NCI-H1436 treated with DMSO at 0.1 percent for 48 hours (cell line): ENCODE data around the gene TNS1.

Experiments
- DNase-seq: peaks from one replicate; lab custom pipeline; 2025; lab: John Stamatoyannopoulos, UW

Gene TNS1

DNA sequence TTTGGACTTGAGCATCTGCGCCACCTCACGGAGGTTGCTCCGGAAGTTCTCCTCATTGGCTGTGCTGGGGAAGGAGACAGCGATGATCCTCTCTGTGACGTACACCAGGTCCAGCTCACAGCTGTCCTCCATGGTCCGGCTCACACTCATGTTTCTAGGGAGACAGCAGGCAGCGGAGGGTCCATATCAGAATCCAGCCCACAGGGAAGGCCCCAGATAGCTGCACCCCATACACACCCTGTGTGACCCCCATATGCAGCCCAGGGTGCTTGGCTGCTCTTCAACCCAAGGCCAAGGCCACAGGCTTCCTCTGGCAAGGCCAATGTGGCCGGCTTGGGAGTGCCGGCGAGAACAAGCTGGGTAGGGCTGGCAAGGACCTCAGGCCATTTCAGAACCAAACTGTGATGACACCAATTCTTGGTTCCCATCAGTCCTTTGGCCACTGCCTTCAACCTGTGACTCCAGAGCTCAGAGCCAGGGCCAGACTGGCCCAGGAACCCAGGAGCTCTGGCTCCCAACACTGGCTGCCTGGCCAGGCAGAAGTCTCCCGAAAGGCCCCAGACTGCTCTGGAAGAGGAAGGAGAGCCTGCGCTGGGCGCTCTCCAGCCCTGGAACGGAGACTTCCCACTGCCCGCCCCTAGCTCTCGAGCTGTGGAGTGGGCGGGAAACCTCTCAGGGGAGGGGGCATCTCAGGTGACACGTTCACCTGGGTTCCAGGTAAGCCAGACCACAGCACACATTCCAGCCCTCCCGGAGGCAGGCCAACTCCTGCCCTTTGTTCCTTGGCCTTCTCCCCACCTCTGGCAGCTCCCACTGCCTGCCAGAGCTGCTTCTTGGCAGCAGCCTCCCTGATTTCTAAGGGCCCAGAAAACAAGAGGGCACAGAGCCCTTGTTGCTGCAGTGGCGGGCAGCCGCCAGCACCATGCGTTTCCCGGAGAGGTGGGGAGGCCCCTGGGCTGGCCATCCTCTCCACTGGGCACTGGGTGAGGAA, 104.7 kb downstream of the TNS1 start:
- no peak for DNase-seq

DNA sequence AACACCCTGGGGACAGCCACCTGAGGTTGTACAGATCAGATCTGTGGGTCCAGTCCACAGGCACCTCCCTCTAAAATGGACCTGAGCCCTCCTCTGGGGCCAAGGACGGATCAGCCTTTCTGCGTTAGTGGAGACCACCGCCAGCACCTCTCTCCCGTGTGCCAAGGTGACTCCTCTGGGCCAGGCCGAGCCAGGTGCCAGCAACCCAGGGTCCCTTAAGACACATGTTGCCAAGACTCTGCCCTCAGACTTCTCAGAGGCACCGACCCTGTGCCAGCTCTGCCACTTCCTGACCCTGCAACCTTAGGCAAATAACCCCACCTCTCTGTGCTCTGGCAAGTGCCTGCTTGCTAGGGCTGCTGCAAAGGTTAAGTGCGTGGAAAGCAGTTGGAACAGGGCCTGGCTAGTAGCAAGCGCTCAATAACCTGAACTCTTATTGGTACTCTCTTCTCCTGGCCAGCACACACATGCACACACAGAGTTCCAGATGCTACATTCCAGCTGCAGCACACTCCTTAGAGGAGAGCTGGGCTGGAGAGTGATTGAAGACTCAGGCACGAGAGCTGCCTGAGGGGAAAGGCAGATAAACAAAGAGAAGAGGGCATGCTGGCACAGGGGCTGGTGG, 105.6 kb downstream of the TNS1 start:
- DNase-seq, result no peak

DNA sequence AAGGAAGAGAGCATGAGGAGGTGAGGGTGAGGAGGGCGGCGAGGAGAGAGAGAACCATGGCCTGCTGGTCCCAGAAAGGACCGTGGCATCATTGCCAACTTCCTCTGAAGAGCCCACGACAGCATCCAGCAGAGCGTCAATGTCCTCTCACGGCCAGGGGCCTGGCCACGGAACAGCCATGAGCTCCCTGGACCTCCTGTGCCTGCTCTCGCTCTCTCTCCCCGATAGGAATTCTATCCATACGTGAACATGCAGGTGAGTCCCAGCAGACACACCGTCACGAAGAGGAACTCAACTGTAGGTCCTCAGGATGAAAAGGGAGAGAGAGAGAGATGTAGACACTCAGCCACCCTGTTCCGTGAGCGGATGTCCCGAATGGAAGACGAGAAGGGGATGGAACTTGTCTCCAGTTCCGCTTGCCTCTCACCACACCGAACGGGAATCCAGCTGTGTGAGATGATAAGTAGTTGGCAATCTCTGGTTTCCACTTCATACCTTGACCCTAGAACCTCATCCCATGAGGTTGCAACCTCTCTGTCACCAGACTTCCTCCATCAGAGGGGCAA, 107.6 kb downstream of the TNS1 start:
- no peak for DNase-seq

DNA sequence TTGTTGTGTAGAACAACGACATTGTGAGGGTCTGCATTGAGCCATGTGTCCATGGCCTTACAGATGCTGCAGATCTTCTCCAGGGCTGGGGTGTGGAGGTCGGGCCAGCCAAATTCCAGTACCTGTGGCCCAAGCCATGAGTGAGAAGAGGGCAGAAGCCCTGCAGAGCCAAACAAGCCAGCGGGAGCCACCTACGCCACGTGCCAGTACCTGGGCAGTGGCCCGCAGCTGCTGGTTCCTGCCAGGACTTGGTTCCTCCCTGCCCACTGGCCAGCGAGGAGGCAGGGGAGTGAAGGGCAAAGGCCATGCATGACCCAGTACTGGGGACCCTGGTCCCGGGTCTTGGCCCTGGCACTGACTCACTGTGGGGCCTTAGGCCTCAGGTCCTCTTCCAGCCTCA, 109.4 kb downstream of the TNS1 start:
- no peak for DNase-seq

DNA sequence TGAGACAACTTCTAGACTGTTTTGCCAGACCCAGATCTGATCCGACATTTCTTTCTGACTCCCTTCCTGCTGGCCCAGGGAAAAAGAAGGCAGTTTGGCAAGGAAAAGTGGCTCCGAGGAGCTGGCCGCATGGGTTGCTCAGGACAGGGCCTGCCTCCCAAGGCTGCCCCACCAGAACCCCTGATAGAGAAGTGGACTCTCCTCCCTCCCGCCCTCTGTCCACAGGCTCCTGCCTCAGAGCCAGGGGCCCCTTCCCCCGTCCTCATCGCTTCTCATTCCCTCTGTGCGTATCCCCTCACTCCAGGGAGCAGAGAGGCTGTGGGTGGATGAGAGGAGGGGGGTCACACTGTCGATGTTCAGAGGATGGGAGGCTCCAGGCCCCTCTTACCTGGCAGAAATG, 110.2 kb downstream of the TNS1 start:
- DNase-seq, result no peak

DNA sequence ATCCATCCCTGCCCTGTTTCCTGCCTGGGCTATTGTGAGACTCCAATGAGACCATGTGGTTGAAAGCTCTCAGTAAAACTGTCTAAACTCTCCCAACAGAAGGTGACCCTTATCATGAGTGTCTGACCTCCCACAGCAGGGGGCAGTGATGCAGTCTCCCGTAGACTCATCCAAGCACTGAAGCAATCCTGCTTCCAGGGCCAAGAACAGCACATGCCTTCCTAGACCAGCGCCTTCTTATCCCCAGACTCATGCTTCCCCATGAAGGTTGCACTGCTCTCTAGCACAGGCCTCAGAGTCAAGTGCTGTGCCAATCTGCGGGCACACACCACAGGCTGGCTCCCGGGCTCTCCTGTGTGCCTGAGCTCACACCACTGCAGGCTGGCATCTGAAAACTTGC, 112.3 kb downstream of the TNS1 start:
- DNase-seq, result no peak

DNA sequence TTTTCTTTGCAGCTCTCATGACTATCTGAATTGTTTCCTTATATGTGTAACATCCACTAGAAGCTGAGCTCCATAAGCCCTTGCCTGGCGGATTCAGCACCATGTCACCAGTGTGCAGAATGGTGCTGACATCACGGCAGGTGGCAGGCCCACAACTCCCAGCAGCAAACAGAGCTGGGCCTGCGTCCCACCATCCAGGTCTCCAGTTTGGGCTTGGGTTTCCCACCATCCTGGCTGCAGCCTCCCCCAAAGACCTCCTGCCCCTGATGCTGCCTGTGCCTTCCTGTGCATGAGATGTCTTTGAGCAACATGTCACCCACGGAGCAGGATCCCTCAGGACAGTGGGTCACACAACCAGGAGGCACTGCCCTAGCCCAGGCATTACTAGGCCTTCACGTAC, 113.1 kb downstream of the TNS1 start:
- DNase-seq, result no peak

DNA sequence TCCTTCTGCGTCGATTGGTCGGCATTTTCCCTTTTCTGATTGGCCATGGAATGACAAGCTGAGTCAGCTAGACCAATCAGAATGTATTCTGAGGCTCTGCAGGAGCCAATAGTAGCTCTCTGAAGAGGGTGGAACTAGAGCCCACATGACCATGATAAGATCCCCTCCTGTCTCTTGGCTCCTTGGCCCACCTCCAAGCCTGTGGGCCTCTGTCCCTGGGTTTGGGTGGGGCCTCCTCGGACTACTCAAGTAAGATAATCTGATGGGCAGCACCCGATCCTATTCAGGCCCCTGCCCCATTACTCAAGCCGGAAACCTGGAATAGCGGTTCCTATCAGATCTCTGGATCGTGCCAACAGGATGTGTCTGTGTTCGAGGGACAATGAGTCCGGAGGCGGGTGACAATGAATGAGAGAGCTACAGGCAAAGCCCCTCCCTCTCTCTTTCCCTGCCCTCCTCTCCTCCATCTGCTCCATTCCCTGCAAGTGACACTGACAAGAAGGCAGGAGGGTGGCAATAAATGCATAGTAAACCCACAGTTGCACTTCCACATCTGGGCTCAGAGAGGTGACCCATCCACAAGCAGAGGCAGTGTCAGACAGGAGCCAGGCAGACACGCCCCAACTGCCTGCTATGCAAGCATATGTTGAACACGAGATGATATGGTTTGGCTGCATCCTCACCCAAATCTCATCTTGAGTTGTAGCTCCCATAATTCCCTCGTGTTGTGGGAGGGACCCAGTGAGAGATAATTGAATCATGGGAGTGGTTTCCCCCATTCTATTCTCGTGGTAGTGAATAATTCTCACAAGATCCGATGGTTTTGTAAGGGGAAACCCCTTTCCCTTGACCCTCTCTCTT, 114.7 kb downstream of the TNS1 start:
- DNase-seq, result no peak

DNA sequence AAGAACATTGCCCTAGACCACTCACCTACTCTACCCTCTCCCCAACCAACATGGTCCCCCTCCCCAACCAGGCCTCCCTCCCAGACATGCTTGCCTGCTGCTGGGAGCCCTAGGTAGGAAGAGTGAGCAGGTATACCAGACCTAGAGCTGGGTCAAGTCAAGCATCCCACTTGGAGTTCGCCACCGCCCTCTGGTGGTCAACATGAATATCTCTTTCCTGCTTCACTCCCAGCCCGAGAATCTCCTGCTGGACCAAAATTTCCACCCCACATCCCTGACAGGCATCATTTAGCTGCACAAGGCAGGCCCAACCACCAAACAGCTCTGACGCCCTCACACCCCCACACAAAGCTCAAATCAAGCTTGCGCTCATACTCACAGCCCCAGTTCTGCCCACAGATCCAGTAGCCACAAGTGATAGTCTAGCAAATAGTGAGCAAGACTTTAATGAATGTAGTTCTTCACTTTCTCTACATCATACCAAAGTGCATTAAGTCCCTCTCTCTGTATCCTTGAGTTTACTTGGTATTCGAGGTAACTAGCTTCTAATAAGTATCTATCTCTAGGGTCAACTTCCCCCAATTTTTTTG, 116.0 kb downstream of the TNS1 start:
- DNase-seq, result no peak

DNA sequence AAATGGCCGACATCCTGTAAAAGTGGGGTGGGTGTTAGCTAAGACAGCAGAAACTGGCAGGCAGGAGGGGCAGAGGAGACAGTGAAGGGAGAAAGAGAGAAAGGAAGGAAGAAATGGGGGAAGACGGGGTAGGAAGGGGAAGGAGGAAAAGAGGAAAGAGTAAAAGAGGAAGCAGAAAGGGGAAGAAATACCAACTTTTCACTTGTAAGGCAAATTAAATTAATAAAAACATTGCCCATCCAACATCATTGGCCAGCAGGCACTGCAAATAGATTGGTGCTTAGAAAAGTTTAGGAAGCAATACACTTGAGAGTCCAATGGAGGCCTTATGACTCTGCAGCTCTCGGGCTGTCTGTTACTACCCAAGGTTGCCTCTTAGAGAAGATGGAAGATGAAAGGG, 116.7 kb downstream of the TNS1 start:
- DNase-seq, result no peak

DNA sequence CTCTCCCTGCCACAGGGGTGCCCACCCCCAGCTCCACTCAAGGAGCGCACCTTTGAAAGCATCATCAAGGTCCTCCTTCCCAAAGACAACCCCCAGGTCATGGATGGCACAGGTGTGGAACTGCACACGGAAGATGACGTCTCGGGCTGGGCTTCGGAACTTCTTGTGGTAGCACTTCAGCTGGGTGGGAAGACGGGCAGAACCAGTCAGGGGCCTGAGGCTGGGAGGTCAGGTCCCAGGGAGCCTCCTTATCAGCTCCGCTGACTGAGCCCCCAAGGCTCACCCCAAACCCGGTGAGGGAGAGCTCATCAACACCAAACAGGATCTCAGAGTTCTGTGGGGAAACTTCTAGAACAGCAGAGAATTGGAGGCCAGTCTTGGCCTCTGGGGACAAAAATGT, 117.8 kb downstream of the TNS1 start:
- no peak for DNase-seq

DNA sequence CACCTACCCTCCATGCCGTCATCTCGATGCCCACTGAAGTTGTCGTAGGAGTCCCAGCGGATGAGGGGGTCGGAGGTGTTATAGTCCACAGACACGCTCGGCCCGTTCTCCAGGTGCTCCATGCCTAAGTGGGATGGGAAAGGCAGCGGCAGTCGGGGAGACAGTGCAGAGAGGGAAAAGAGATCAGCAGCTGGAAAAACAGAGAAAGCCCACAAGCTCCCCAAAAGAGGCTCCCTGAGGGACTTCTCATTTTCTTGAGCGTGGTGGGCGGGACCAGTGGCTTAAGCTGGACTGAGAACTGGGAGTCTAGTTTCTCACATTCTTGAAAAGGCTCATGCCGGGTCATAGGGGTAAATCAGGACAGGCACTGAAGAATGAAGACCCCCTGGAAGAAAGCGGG, 121.9 kb downstream of the TNS1 start:
- DNase-seq, result no peak

DNA sequence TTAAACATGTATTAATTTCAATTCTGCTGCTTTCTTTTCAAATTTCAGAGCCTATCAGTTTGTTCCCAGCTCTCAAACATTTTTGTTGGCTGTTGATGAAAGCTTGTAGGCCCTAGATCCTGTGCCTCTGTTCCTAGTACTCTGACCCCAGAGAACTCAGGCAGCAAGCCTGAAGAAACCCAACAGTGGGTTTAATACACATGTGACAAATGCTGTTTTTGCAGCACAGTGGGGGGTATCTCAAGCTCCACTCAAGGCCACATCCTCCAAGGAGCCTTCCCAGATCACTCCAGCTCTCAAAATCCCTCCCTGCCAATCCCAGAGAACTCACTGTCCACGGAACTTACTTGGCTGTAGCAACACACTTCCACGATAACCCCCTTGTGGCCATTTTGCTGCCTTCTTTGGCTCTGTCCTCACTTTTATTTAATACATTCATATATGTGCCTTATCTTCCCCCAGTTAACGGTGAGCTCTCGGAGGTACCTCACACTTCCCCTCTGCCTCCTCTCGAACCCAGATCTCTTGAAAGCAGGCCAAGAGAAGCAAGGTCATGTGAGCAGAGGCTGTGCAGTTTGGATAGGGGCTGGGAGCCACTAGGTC, 122.4 kb downstream of the TNS1 start:
- DNase-seq, result no peak

DNA sequence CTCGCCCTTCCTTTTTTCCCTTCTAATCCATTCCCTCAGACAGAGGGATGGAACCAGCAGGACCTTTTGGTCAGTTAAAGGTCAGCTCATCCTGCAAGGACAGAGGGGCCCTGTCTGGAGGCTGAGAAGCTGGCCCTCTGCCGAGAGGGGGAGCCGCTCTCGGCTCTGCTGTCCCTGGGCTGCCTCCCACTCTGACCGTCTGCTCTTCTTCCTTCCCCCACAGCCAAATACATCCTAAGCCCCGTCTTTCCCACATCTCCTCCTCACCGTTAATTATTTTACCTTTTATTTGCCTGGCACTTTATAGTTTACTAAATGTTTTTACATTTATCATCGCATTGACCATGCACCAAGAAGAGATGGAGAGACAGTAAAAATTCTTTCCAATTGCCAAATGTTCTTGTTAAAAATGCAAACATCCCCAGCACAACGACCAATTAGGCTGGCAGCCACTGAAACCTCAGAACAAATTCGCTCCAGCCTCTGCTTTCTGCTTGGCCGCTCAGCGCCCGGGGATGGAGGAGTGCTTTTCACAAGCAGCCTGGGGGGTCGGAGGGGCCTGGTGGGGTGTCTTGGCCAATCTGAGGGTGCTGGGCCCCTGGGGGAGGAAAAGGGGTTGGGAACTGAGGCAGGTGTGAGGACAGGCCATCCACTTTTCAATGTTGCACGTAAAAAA, 123.7 kb downstream of the TNS1 start:
- no peak for DNase-seq

DNA sequence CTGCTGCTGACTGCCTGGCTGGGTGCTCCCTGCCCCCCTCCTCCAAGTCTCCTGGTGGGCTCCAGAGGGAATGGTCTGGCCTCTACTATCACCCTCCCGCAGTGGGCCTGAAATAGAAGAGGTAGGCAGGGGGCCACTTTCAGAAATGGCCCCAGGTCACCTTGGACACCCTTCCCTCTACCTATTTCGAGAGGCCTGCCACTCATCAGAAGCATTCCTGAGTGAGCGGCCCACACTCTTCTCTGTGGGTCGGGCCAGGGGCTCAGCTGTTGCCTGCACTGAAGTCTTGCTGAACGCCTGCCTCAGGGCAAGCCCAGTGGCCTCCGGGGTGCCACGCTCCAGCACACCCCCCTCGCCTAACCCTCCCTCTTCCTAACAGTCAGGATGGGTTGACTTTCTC, 124.9 kb downstream of the TNS1 start:
- DNase-seq, result no peak

DNA sequence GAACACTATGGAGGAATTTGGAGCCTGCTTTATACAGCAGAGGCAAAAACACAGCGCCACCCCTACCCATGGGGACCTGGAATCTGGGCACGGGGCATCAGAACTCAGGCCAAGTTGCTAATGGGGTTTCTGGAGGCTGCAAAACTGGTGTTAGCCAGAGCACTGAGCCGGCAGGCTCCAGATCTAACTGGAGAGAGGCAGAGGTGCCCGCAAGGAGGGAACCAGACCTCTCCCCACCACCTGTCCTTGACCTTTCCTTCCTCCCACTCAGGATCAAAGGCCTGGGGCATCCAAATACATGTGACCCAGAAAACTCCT, 126.6 kb downstream of the TNS1 start:
- DNase-seq, result no peak

DNA sequence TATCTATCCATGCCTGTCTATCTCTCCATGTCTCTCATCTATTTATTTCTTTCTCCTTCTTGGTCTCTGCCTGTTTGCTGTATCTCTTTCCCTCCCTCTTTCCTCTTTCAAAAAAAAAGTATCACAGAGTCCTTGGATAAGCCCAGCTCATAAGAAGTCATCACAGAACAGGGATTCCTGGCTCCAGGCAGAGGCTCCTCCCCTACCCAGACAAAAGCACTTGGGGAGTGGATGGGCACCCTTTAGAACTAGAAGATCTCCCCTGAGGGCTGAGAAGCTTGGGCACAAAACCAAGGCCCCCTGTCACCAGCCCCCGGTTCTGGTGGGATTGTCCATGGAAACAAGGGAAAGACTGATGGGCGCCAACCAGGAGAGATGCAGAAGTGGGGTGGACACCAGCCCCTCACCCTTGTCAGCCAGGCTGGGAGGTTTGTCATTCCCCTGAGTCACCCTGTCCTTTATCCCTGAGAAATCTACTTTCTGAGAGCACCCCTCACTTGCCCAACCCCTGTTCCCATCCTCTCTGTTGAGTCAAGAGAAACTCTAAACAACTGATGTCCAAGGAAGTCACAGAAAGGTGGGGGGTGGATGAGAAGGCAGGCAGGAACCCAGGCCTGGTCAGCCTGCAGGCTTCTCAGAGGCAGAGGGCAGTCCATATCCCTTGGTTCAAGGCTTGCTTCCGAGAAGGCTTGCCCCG, 127.1 kb downstream of the TNS1 start:
- no peak for DNase-seq

DNA sequence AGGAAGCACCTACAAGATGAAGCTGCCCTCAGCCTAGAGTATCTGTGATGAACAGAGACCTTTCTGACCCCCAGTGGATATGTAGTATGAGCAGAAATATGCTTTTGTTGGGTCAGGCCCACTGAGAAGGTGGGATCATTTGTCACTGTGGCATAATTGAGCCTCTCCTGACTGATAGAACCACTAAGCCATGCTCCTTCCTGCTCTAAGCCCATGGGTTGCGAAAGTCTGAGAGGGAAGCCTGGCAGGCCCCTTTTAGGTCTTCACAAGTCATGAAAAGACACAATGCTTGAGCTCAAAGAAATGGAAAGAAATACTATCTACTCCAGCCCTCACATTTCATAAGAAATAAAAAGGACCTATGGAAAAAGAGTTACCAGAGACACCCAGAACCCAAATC, 127.7 kb downstream of the TNS1 start:
- DNase-seq, result no peak

DNA sequence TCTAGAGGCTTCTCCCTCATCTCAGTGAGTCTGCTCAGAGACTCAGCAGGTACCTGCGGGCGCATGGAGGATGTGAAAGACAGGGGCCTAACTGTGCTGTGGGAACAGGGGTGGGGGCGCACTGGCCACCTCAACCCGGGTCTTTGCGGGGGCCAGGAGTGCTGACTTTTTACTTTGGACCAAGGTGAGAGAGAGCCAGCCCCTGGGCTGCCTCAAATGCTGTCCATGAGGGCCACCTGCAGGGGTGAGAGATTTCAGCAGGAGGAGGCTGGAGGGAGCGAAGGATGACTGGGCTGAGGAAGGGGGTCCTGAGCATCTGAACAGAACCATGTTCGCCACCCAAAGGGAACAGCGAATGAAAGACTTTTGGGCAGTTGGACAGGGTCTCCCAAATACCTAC, 129.4 kb downstream of the TNS1 start:
- DNase-seq, result no peak

DNA sequence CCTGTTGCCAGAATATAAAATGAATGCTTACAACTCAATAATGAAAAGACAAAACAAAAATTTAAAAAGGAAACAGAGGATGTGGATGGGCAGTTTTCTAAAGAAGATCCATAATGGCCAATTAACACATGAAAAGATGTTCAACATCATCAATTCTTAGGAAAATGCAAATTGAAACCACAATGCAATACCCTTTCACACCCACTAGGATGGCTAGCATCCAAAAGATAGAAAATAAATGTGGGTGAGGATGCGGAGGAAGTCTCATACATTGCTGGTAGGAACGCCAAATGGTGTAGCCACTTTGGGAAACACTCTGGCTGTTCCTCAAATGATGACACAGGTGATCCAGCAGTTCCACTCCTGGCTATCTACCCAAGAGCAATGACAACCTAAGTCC, 130.5 kb downstream of the TNS1 start:
- DNase-seq, result no peak
